Stimulated activated naive B cell treated with anti-CD40 and anti-IgM and Interleukin-4, amounts not matched to agents 10 μg/mL and 1 μg/mL and 100 μg/mL, for 72 hours (primary cell): ENCODE measurements around the gene STUM.
"Not testable (repeated sequence)": the region's sequence is repeated elsewhere in the genome, so short reads cannot be mapped to it uniquely, and the experiment has no call there.

ENCODE experiments used
- ATAC-seq, 2 donors: fragments of 150-1000 bp; cut with Tn5 transposase; replicated peaks; 2 replicates each; pipeline ENCODE4 v1.10.0; 2021; ENCODE audit warnings: moderate library complexity in 1 of 2
- DNase-seq: peaks from one replicate; pipeline ENCODE4 v3.0.0; 2021
- H3K27ac Mint-ChIP-seq: one replicate; pipeline ENCODE4 v1.8.0; 2022; ENCODE audit warnings: mild to moderate bottlenecking, mixed read lengths
- H3K27me3 Mint-ChIP-seq, 2 donors: one replicate each; pipeline ENCODE4 v1.8.0; 2022; ENCODE audit warnings: mixed read lengths in 2 of 2
- H3K36me3 Mint-ChIP-seq, 2 donors: one replicate each; pipeline ENCODE4 v1.8.0; 2022; ENCODE audit warnings: mixed read lengths in 2 of 2, mild to moderate bottlenecking in 1 of 2
- H3K4me1 Mint-ChIP-seq, 2 donors: one replicate each; pipeline ENCODE4 v1.8.0; 2022; ENCODE audit warnings: mixed read lengths in 2 of 2, mild to moderate bottlenecking in 1 of 2
- H3K4me3 Mint-ChIP-seq, 2 donors: one replicate each; pipeline ENCODE4 v1.8.0; 2022; ENCODE audit warnings: mild to moderate bottlenecking in 2 of 2, mixed read lengths in 2 of 2, moderate library complexity in 1 of 2
- H3K9me3 Mint-ChIP-seq, 2 donors: one replicate each; pipeline ENCODE4 v1.8.0; 2022; ENCODE audit warnings: mixed read lengths in 2 of 2, mild to moderate bottlenecking in 1 of 2

The STUM gene

DNA sequence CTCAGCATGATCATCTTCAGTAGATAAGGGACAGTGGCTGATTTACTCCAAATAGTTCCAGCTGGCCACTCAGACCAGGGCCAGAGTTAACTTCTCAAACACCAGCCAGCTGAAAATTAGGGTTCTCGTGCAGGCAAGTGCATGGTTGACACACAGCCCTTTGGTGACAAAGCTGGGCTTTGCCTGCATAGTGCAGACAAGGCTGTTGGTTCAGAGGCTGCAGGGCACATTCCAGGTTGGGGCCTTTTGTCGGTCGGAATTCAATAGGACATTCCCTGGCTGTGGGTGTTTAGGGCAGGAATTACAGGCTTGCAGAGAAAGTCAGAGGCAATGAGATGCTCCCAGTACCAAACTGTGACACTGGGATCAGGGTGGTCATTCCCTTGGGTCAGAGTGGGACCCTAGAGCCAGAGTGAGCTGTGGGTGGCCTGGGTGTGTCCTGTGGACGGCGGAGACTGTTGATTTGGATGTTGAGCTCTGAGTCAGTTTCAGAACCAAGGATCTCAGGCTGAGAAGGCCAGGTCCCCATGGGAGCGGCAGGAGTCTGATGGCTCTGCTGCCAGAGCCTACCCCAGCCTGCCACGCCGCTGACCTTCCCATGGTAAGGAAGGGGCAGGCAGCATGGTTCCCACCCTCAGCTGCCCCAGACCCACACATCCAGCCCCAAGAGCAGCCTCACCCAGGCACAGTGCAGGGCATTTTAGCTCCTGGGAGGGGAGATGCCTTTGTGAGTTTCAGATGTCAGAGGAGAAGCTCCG lies 56.2 kb downstream of the STUM start:
- H3K4me3 Mint-ChIP-seq: no peak overlapping the region
- no peak overlapping the region for H3K27ac Mint-ChIP-seq
- H3K4me1 Mint-ChIP-seq: peaks cover 3 to 15% of the 10 kb centered on the region in 2 donors
- ATAC-seq (no peak), DNase-seq (no peak)
- peaks cover 0 to 3% of the 10 kb centered on the region in 2 donors for H3K36me3 Mint-ChIP-seq
- H3K9me3 Mint-ChIP-seq: no peaks in the 10 kb centered on the region
- H3K27me3 Mint-ChIP-seq: peaks cover 13% of the 10 kb centered on the region in 2 donors

DNA sequence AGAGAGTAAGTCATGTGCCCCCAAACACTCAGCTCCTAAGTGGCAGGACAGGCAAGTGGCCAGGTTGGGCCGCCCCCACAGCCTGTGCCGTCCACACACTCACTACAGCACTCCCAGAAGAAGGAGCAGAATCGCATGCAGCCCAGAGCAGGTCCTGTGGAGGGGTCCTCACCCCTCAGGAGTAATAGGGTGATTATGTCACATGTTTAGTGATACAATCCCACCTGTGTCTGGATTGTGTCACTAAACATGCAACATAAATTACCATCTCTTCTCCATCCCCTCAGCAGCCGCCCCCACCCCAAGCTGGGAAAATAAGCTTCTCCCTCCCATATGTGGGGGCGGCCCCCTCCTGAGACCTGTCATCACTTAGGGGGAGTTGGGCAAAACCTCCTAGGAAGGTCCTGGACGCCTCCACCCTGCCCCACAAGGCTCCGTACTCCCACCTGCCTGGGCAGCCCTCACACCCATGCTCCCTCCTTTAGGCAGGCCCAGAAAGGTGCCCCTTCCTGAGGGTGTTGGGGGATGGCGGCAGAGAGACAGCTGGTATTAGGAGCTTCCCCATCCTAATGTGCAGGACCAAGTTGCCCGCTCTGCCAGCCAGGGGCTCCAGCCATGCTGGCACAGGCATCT lies 56.9 kb downstream of the STUM start:
- H3K27me3 Mint-ChIP-seq: peaks cover 13 to 14% of the 10 kb centered on the region in 2 donors
- ATAC-seq: no peak
- DNase-seq: no peak
- H3K9me3 Mint-ChIP-seq: no peaks in the 10 kb centered on the region
- no peak overlapping the region for H3K27ac Mint-ChIP-seq
- peaks cover 0 to 3% of the 10 kb centered on the region in 2 donors for H3K36me3 Mint-ChIP-seq
- no peak overlapping the region for H3K4me3 Mint-ChIP-seq
- peaks cover 3 to 15% of the 10 kb centered on the region in 2 donors for H3K4me1 Mint-ChIP-seq

DNA sequence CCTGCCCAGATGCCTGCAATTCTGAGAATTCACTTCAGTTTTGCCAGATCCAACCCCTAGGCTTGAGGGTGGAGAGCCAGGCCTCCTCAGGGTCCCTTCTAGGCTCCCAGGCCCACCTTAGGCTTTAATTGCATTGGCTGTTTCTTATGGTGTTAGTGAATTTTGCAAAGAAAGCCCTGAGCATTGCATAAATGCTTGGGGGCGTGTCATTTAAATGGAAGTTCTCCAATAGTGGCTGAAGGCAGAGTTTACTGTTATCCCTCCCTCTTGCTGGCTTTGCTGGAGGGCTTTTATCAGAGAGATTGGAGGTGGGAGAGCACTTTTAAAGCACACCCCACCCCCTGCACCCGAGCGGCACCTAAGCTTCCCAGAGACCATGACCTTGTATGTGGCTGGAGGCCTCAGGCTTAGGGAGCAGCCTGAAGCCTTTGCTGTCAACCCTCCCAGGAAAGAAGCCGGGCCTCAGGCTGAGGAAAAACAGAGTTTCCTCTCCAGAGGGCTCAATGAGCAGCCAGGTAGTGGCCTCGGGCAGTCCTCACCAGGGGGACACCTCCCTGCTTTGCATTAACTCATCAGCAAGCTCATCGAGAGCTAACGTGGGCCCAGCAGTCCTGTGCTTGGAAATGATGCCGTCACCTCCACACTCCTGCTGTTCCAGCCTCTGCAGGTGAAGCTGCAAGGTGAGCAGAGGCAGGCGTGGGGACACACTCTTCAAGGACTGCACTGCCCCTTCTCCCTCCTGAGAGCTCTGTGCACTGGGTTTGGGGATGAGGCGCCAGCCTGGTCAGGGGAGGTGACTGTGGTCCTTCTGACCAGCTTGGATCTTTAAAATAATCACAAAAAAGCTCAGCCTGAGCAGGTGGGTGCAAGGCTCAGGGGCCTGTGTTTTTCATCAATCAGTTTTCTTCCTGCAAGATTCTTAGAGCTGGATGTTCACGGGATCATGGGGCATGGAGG lies 58.0 kb downstream of the STUM start:
- H3K9me3 Mint-ChIP-seq: no peaks in the 10 kb centered on the region
- H3K36me3 Mint-ChIP-seq: no peaks in the 10 kb centered on the region
- no peak overlapping the region for H3K4me3 Mint-ChIP-seq
- H3K27ac Mint-ChIP-seq: no peak overlapping the region
- DNase-seq: no peak
- H3K4me1 Mint-ChIP-seq: peaks cover 3 to 15% of the 10 kb centered on the region in 2 donors
- ATAC-seq: no peak
- peaks cover 11 to 14% of the 10 kb centered on the region in 2 donors for H3K27me3 Mint-ChIP-seq

DNA sequence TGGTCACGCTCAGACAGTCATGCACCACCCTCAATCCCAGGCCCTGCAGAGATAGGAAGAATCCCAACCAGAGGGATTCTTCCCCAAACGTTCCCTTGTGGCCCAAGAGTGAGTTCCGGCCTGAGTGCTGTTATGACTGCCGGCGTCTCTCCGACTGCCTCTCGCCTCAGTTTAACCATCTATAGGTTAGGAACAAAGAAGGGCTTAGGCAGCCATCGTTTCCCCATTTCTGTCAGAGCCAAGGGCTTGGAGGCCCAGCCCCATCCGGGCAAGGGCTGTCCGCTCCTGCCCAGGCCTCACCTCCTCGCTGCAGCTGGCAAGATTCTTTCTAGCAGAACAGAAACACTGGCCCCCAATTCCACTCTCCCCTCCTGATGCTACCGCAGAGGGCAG lies 58.7 kb downstream of the STUM start:
- Mint-ChIP-seq H3K4me3 (no peak overlapping the region), H3K4me1 (peaks cover 3 to 15% of the 10 kb centered on the region in 2 donors), H3K27me3 (peaks cover 10 to 14% of the 10 kb centered on the region in 2 donors), H3K36me3 (no peaks in the 10 kb centered on the region), H3K9me3 (no peaks in the 10 kb centered on the region), H3K27ac (no peak overlapping the region)
- ATAC-seq (no peak), DNase-seq (no peak)

DNA sequence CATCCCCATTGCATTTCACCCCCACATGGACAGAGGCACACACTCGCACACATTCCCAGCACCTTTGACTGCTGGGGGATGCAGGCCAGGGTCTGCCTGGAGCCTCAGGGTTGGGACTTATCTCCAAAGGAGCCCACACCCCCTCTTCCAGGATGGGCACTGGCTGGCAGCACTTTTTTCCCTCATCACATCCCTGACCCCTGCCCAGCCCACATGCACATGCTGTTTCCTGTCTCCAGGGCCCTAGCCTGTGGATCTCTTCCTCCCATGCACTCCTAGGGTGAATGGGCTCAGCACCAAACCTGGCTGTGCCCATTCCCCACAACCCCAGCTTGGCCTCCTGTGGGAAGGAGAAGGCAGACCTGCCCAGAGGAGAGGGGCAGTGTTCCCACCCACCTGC lies 59.3 kb downstream of the STUM start:
- Mint-ChIP-seq H3K27ac (no peak overlapping the region), H3K4me1 (peaks cover 3 to 15% of the 10 kb centered on the region in 2 donors), H3K4me3 (no peak overlapping the region), H3K9me3 (no peaks in the 10 kb centered on the region), H3K36me3 (no peaks in the 10 kb centered on the region), H3K27me3 (peaks cover 10 to 14% of the 10 kb centered on the region in 2 donors)
- ATAC-seq (no peak), DNase-seq (no peak)

DNA sequence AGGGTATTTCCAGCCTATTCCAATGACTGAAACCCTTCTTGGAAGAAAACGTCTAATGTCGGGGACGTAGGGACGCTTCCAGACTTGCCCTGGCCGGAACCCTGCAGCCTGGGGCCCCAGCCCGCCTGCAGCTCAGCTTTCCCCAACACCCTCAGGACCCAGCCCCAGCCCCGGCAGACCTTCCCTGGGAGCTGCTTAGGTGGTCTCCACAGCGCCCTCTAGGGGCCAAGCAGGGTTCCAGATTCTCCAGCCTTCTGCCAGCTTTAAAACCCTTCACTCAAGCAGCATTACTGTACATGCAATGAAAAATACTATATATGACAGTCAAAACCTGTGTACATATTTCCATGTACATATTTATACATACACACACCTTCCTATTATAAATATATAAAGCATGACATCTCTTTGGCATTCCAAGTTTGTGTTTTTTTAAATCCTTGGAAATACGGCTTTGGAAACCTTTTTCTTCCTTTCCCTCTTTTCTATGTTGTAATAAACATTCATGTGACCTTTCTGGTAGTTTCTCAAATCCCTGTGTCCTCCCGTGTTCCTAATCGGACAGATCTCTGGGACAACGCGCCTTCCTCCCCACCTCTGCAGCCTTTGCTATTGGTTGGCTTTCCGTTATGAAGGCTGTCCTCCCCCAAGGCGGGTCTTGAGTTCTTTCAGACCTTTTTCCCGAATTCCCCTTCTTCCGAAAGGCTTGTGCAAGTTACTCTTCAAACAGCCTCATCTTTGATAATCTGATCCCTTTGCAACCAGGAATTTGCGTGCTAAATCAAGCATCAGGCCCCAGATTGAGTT lies 60.3 kb downstream of the STUM start:
- Mint-ChIP-seq H3K4me3 (no peak overlapping the region), H3K27me3 (peaks cover 10 to 14% of the 10 kb centered on the region in 2 donors), H3K36me3 (no peaks in the 10 kb centered on the region), H3K4me1 (peaks cover 1 to 5% of the 10 kb centered on the region in 2 donors), H3K27ac (no peak overlapping the region), H3K9me3 (no peaks in the 10 kb centered on the region)
- peak; percentile 84 to 89 for ATAC-seq
- peak; percentile 36 for DNase-seq

DNA sequence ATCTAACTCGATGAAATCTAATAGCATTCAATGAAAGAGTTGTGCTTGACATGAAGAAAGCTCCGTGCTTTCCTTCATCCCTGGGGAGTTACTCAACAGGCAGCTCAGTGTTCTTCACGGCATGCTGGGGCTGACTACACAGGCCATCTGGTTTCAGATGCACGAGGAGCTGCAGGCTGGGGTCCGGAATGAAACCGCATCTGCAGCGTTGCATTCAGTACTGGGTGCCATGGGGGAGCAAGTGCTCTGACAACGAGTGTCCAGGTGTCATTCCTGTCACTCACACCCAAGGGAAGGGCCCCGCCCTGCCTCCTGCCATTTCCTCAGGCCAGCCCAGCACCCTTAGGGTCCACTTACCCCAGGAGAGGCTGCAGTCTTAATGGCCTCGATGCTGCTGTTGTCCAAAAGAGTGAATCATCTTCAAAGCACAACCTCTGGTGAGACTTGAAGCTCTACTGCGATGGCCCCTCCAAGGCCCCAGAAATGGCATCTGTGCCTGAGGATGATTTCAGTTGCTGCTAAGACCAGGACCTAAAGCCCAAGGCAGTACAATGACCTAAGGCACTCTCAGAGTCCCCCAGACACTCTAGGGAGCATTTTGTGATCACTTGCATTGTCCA lies 61.4 kb downstream of the STUM start:
- no peaks in the 10 kb centered on the region for H3K36me3 Mint-ChIP-seq
- H3K27me3 Mint-ChIP-seq: peaks cover 10 to 14% of the 10 kb centered on the region in 2 donors
- ATAC-seq (no peak), DNase-seq (no peak)
- peaks cover 1 to 5% of the 10 kb centered on the region in 2 donors for H3K4me1 Mint-ChIP-seq
- no peak overlapping the region for H3K27ac Mint-ChIP-seq
- no peak overlapping the region for H3K4me3 Mint-ChIP-seq
- H3K9me3 Mint-ChIP-seq: no peaks in the 10 kb centered on the region

DNA sequence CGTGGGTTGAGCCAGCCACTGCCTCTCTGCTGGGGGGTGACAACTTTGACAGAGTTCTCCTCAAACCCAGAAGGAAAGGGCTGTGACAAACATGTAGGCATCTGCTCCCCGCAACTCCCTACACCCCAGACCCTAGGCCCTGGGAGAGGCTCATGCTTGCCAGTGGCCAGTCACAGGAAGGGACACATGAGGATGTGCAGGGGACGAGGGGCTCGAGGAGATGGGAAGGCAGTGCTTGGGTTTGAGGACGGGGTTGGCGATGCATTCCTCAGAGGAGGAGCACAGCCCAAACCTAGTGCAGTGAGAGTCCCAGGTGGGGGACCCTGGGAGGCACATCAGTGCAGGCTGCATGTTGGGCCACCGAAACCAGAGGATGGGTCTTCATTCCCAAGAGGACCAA lies 62.1 kb downstream of the STUM start:
- peaks cover 10 to 14% of the 10 kb centered on the region in 2 donors for H3K27me3 Mint-ChIP-seq
- no peaks in the 10 kb centered on the region for H3K36me3 Mint-ChIP-seq
- ATAC-seq: no peak
- no peak for DNase-seq
- peaks cover 1 to 5% of the 10 kb centered on the region in 2 donors for H3K4me1 Mint-ChIP-seq
- no peak overlapping the region for H3K4me3 Mint-ChIP-seq
- H3K9me3 Mint-ChIP-seq: no peaks in the 10 kb centered on the region
- H3K27ac Mint-ChIP-seq: no peak overlapping the region

DNA sequence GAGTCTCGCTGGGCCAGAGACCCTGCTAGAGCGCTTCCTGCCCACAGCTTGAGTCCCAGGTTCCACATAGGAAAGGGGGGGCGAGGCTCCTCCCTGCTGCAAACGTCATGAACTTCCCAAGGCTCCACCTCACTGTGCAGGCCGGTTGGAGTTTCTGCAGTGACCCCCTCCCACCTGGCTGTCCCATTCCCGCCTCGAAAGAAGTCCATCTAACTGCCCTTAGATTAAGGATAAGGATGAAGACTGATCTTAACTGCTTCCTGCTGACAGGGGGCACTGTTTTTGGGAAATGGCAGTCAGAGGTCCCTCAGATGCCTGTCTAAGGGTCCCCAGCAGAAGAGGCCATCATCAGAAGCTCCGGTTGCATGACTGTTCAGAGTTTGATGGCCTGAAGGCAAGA lies 62.7 kb downstream of the STUM start:
- Mint-ChIP-seq H3K27ac (no peak overlapping the region), H3K4me1 (peaks cover 1 to 5% of the 10 kb centered on the region in 2 donors), H3K9me3 (no peaks in the 10 kb centered on the region), H3K4me3 (no peak overlapping the region), H3K36me3 (no peaks in the 10 kb centered on the region), H3K27me3 (peaks cover 10 to 18% of the 10 kb centered on the region in 2 donors)
- DNase-seq: no peak
- ATAC-seq: no peak

DNA sequence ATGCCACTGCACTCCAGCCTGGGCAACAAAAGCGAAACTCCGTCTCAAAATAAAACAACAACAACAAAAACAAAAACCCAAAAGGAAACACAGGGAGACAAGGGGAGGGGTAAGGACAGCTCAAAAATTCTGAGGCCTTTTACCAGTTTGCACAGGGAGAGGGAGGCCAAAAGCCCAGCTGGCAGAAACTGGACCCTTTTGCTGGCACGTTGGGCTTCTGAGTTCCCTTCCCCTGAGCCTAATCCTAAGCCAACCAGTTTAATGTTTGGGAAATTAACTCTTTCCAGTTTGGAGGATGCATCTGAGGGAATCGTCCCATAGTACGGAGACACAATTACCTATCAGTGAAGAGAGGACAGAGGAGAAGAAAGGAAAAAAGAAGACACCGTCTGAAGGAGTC lies 63.4 kb downstream of the STUM start:
- not testable (repeated sequence) for H3K27ac Mint-ChIP-seq, H3K4me1 Mint-ChIP-seq, H3K36me3 Mint-ChIP-seq, ATAC-seq, H3K9me3 Mint-ChIP-seq, H3K4me3 Mint-ChIP-seq, DNase-seq
- H3K27me3 Mint-ChIP-seq: peaks cover 10 to 25% of the 10 kb centered on the region in 2 donors

DNA sequence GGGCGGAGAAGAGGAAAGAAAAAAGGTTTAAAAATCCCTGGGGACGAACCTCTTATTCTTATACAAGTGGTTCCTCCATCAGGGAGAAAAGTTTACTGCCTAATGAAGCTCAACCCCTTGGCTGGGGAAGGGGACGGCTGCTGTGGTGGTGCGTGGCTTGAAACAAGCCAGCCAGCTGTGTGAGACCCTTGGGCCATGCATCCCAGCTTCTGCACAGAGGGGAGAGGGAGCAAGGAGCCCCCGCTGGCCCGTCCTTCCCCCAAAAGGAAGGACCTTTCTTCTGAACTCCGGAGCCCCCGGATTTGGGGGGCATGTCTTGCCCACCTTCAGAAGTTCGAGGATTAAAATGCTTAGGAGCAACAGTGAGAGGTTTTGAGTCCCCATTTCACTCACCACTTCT lies 67.3 kb downstream of the STUM start:
- ATAC-seq: no peak

DNA sequence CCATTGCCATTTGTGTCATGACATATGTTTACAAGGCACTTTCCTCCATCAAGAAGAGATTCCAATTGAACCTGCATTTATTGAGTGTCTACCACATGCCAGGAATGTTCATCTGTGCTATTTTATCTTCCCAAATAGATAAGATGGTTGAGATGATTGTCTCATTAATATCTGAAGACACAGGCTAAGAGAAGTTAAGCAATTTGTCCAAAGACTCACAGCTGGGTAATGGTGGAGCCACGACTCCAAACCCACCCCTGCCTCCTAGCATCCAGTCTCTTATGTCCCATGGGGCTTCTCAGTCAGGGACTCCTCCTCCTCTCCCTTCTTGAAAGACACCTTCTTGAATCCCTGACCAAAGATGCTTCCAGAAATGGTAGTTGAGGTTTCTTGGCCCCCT lies 68.1 kb downstream of the STUM start:
- DNase-seq (no peak), ATAC-seq (no peak)
- no peak overlapping the region for H3K4me3 Mint-ChIP-seq
- H3K36me3 Mint-ChIP-seq: peaks cover 0 to 3% of the 10 kb centered on the region in 2 donors
- peaks cover 0 to 2% of the 10 kb centered on the region in 2 donors for H3K9me3 Mint-ChIP-seq
- no peak overlapping the region for H3K27ac Mint-ChIP-seq
- H3K27me3 Mint-ChIP-seq: peaks cover 0 to 11% of the 10 kb centered on the region in 2 donors
- H3K4me1 Mint-ChIP-seq: no peaks in the 10 kb centered on the region

More for the DNA sequence above, 67.3 kb downstream of the STUM start:
- Mint-ChIP-seq H3K27ac (no peak overlapping the region), H3K9me3 (peaks cover 0 to 2% of the 10 kb centered on the region in 2 donors), H3K4me3 (no peak overlapping the region), H3K36me3 (peaks cover 0 to 3% of the 10 kb centered on the region in 2 donors), H3K4me1 (no peaks in the 10 kb centered on the region), H3K27me3 (peaks cover 0 to 11% of the 10 kb centered on the region in 2 donors)
- DNase-seq: no peak

DNA sequence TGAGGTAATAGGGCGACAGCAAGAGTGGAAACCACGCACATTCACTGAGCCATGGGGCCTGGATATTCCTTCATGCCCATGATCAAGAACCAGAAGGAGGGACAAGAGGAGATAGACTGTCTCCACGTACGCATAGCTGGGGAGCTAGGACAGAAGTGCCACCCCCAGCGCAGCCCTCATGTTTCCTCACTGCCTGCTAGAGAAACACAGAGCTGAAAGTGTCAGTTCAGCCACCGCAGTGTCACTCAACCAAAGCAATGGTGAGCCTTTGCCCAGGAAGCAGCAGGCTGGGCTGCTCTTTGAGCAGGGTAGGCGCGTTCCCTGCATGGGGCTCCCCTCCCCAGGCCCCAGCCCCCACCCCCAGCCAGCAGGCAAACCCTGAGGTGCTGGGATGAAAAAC lies 68.5 kb downstream of the STUM start:
- Mint-ChIP-seq H3K36me3 (peaks cover 0 to 3% of the 10 kb centered on the region in 2 donors), H3K4me1 (no peaks in the 10 kb centered on the region), H3K27ac (no peak overlapping the region), H3K9me3 (peaks cover 0 to 2% of the 10 kb centered on the region in 2 donors), H3K27me3 (peaks cover 0 to 11% of the 10 kb centered on the region in 2 donors), H3K4me3 (no peak overlapping the region)
- DNase-seq: no peak
- ATAC-seq: no peak
